K562 (cell line): Measurements from ENCODE around the gene BNIPL. TPM values are rescaled to one million over a fixed set of nuclear protein-coding genes. Genes with fewer than 3 reads are reported as not detected.

ENCODE experiments used
- AFF4 ChIP-seq: sonication (generic); formaldehyde crosslinking; IDR thresholded peaks from 2 replicates; pipeline ENCODE4 v1.8.0; 2023; ENCODE audit warnings: mild to moderate bottlenecking, missing genetic modification reagents
- DEAF1 ChIP-seq: fragments of 450-650 bp; formaldehyde crosslinking; IDR thresholded peaks from 2 replicates; pipeline ENCODE4 v1.4.0; 2020; ENCODE audit warnings: mild to moderate bottlenecking, moderate library complexity
- ETS1 ChIP-seq: conservative IDR thresholded peaks from 2 replicates; pipeline ENCODE4 v1.6.1; 2011; ENCODE audit warnings: low read depth, mild to moderate bottlenecking, low read length; ENCODE audit not compliant: control insufficient read depth
- KLF10 ChIP-seq: fragments of 250-450 bp; sonication (Bioruptor Pico); IDR thresholded peaks from 2 replicates; pipeline ENCODE4 v1.6.1; 2021; ENCODE audit warnings: matching md5 sums
- MAFF ChIP-seq: IDR thresholded peaks from 2 replicates; pipeline ENCODE4 v1.6.1; 2012; ENCODE audit warnings: low read length, improper control_type of control experiment
- MIER1 ChIP-seq: fragments of 450-650 bp; IDR thresholded peaks from 2 replicates; pipeline ENCODE4 v1.6.1; 2016; ENCODE audit warnings: antibody characterized with exemption, mild to moderate bottlenecking, low read depth
- NR2F6 ChIP-seq: fragments of 450-650 bp; formaldehyde crosslinking; IDR thresholded peaks from 2 replicates; pipeline ENCODE4 v1.4.0; 2020; ENCODE audit warnings: mild to moderate bottlenecking
- RBM15 ChIP-seq: fragments of 200-400 bp; formaldehyde crosslinking; IDR thresholded peaks from 2 replicates; pipeline ENCODE4 v1.6.1; 2018; ENCODE audit warnings: mild to moderate bottlenecking, low read length, moderate library complexity; ENCODE audit not compliant: insufficient read depth
- RBM25 ChIP-seq: fragments of 200-400 bp; formaldehyde crosslinking; IDR thresholded peaks from 2 replicates; pipeline ENCODE4 v1.6.1; 2018; ENCODE audit warnings: low read length, low read depth, moderate library complexity; ENCODE audit not compliant: severe bottlenecking
- RFX1 ChIP-seq: fragments of 450-650 bp; IDR thresholded peaks from 2 replicates; pipeline ENCODE4 v1.6.1; 2016; ENCODE audit warnings: mild to moderate bottlenecking, moderate library complexity
- SIX5 ChIP-seq, 2 experiments: IDR thresholded peaks; 2 replicates each; pipeline ENCODE4 v1.6.1; 2011; ENCODE audit warnings: low read length in 2 of 2, borderline replicate concordance in 1 of 2, low read depth in 1 of 2, mild to moderate bottlenecking in 1 of 2, moderate library complexity in 1 of 2; ENCODE audit not compliant: insufficient read depth in 1 of 2
- SMARCC2 ChIP-seq: fragments of 450-650 bp; IDR thresholded peaks from 2 replicates; pipeline ENCODE4 v1.6.1; 2017; ENCODE audit warnings: antibody characterized with exemption, moderate library complexity, mild to moderate bottlenecking, low read depth
- SP1 ChIP-seq: sonication (generic); formaldehyde crosslinking; IDR thresholded peaks from 2 replicates; pipeline ENCODE4 v1.8.1; 2022; ENCODE audit warnings: mild to moderate bottlenecking, missing genetic modification reagents
- STAG1 ChIP-seq: sonication (generic); formaldehyde crosslinking; IDR thresholded peaks from 2 replicates; pipeline ENCODE4 v1.5.0; 2020; ENCODE audit warnings: missing genetic modification reagents, borderline replicate concordance
- ZC3H4 ChIP-seq: sonication (generic); formaldehyde crosslinking; IDR thresholded peaks from 2 replicates; pipeline ENCODE4 v1.9.0; 2021; ENCODE audit warnings: missing genetic modification reagents, borderline replicate concordance
- ZNF280A ChIP-seq: fragments of 450-650 bp; IDR thresholded peaks from 2 replicates; pipeline ENCODE4 v1.6.1; 2018; ENCODE audit warnings: mild to moderate bottlenecking, low read depth; ENCODE audit not compliant: partially characterized antibody
- ZNF311 ChIP-seq: fragments of 250-450 bp; sonication (Bioruptor Pico); IDR thresholded peaks from 2 replicates; pipeline ENCODE4 v1.4.0; 2020; ENCODE audit warnings: mild to moderate bottlenecking, moderate library complexity
- ZNF778 ChIP-seq: fragments of 450-650 bp; formaldehyde crosslinking; IDR thresholded peaks from 2 replicates; pipeline ENCODE4 v1.4.0; 2020; ENCODE audit warnings: mild to moderate bottlenecking, moderate library complexity
- polyA plus RNA-seq, 8 experiments: library from polyadenylated mRNA; depleted of rRNA in 4 of 8; stranded (reverse) in 5 of 8; unstranded in 3 of 8; fragments of >200 nt; fragmentation: Nextera tagmentation in 2 of 8; fragmentation: Illumina TruSeq in 1 of 8; extraction: Ambion mirVana in 2 of 8; extraction: Trizol in 1 of 8; gene quantifications; 2 replicates each; pipeline versions ENCODE4 v1.2.1 to v1.2.3, GENCODE V29; 2011 to 2014; ENCODE audit warnings: inconsistent platforms in 1 of 8, missing spikeins in 1 of 8
- total RNA-seq, 7 experiments: library from RNA; depleted of rRNA in 6 of 7; stranded (reverse); fragments of >200 nt in 6 of 7; fragmentation: Illumina TruSeq in 2 of 7; extraction: Trizol in 2 of 7; gene quantifications; 2 replicates each; pipeline versions ENCODE4 v1.2.1 to v1.2.3, GENCODE V29; 2011 to 2021; ENCODE audit warnings: low replicate concordance in 1 of 7
- TF ChIP-seq, protein P1 (sequence below): fragments of 450-650 bp; formaldehyde crosslinking; IDR thresholded peaks from 2 replicates; pipeline ENCODE4 v1.4.0; 2020; ENCODE audit warnings: mild to moderate bottlenecking

Gene BNIPL
- total and polyA plus RNA-seq, 9 of the 15 experiments (the other 6 are each of a cell fraction or from before 2014, with no cell fraction given) = 0.08 to 1.4 (median 0.68) TPM

DNA sequence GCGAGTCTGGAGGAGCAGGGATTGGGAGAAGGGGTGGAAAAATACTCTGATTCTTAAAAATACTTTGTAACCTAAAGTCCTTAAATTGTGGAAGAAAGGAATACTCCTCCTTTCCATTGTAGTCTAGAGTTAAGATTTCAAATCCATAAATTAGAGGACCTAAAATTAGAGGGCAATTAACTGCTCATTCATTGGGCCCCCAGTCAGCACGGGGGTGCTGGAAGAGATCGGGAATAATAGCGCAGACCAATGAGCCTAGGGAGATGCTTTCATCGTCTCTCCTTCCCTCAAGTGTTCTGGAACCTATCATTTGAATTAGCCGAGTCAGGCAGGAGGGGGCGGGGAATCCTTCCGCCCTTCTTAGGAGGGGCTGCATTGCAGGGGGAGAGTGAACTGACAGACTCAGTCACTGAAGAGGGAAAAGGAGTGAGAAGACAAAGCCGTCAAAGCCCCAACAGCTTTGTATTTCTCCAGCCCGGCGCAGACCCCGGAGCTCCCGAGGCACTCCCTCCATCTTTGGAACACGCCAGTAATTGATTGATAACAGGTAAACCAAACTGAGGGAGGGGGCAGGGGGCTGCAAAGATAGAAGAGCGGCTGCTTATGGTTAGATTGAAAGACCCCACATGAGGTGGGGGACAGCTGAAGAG is 23.7 kb downstream of the BNIPL start, which contains the start of gene MLLT11 (continued):
- TF ChIP-seq DEAF1 = no peak
- no peak for TF ChIP-seq STAG1 (CRISPR knock-in tag)
- TF ChIP-seq ZNF778 = no peak
- TF ChIP-seq AFF4 (CRISPR knock-in tag) = no peak; the same call in 1 of the 2 replicates
- peak; percentile 9; the same call in 1 of the 2 replicates for TF ChIP-seq MIER1
- TF ChIP-seq ETS1 = no peak
- no peak for TF ChIP-seq ZNF311
- TF ChIP-seq SMARCC2 = no peak
- TF ChIP-seq, protein P1, sequence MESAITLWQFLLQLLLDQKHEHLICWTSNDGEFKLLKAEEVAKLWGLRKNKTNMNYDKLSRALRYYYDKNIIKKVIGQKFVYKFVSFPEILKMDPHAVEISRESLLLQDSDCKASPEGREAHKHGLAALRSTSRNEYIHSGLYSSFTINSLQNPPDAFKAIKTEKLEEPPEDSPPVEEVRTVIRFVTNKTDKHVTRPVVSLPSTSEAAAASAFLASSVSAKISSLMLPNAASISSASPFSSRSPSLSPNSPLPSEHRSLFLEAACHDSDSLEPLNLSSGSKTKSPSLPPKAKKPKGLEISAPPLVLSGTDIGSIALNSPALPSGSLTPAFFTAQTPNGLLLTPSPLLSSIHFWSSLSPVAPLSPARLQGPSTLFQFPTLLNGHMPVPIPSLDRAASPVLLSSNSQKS (CRISPR knock-in tag) = no peak
- TF ChIP-seq SIX5 (IDR thresholded peaks at IDR 0.05; ENCODE audit: borderline replicate concordance in 1 of 2, insufficient read depth in 1 of 2, low read depth in 1 of 2, low read length in 2 of 2) = no peak
- no peak for TF ChIP-seq ZNF280A
- no peak for TF ChIP-seq NR2F6 (CRISPR knock-in tag)
- no peak for TF ChIP-seq RFX1
- TF ChIP-seq ZC3H4 = no peak; the same call in 1 of the 2 replicates
- TF ChIP-seq SP1 = no peak
- no peak for TF ChIP-seq RBM15
- TF ChIP-seq KLF10 (CRISPR knock-in tag) = no peak
- TF ChIP-seq RBM25 = no peak
- TF ChIP-seq MAFF = peak; percentile 52; the same call in 1 of the 2 replicates
